CD8-positive, alpha-beta memory T cell (primary cell): ENCODE data around the gene PDE8B. TPM values are rescaled to one million over a fixed set of nuclear protein-coding genes. Genes with fewer than 3 reads are reported as not detected.

Experiments used
- CTCF ChIA-PET: fragments of 350-600 bp; sonication (Branson Sonifier 250); formaldehyde crosslinking; loops from one replicate; lab custom pipeline; 2021; ENCODE audit warnings: antibody characterized with exemption; lab: Charles Lee
- POLR2A ChIA-PET: fragments of 350-600 bp; sonication (Branson Sonifier 250); formaldehyde crosslinking; loops from one replicate; lab custom pipeline; 2021; ENCODE audit warnings: antibody characterized with exemption; lab: Charles Lee
- DNase-seq, 5 donors: peaks; one replicate each; pipeline versions ENCODE4 v3.0.0 to v3.0.0-alpha.2; 2020 to 2022; ENCODE audit warnings: mixed read lengths in 1 of 5
- H3K27ac ChIP-seq: one replicate; pipeline ENCODE4 v1.7.0; 2013; ENCODE audit warnings: low read depth, mild to moderate bottlenecking, low read length, moderate library complexity
- H3K27me3 ChIP-seq: 2 replicates; pipeline ENCODE4 v1.7.0; 2013; ENCODE audit warnings: low read length, mild to moderate bottlenecking; ENCODE audit not compliant: insufficient read depth, poor library complexity, severe bottlenecking
- H3K36me3 ChIP-seq: 2 replicates; pipeline ENCODE4 v1.7.0; 2013; ENCODE audit warnings: mild to moderate bottlenecking, low read length, moderate library complexity; ENCODE audit not compliant: insufficient read depth
- H3K4me1 ChIP-seq: 2 replicates; pipeline ENCODE4 v1.7.0; 2013; ENCODE audit warnings: mild to moderate bottlenecking, low read length, moderate library complexity; ENCODE audit not compliant: insufficient read depth
- H3K4me3 ChIP-seq: 2 replicates; pipeline ENCODE4 v1.7.0; 2013; ENCODE audit warnings: mild to moderate bottlenecking, low read length
- H3K9me3 ChIP-seq: 2 replicates; pipeline ENCODE4 v1.7.0; 2013; ENCODE audit warnings: mild to moderate bottlenecking, low read length
- H3K27ac Mint-ChIP-seq, 8 donors: one replicate each; pipeline ENCODE4 v1.8.0; 2020 to 2021; ENCODE audit warnings: mixed read lengths in 8 of 8, mild to moderate bottlenecking in 6 of 8, inconsistent platforms in 3 of 8, moderate library complexity in 3 of 8
- H3K27me3 Mint-ChIP-seq, 2 donors: one replicate each; pipeline ENCODE4 v1.8.0; 2020 to 2021; ENCODE audit warnings: mixed read lengths in 2 of 2, mild to moderate bottlenecking in 1 of 2, moderate library complexity in 1 of 2
- H3K36me3 Mint-ChIP-seq, 3 donors: one replicate each; pipeline ENCODE4 v1.8.0; 2020 to 2021; ENCODE audit warnings: mixed read lengths in 3 of 3, inconsistent platforms in 1 of 3, mild to moderate bottlenecking in 1 of 3
- H3K4me1 Mint-ChIP-seq, 3 donors: one replicate each; pipeline ENCODE4 v1.8.0; 2020 to 2021; ENCODE audit warnings: mixed read lengths in 3 of 3, inconsistent platforms in 1 of 3, mild to moderate bottlenecking in 1 of 3
- H3K4me3 Mint-ChIP-seq, 7 donors: one replicate each; pipeline ENCODE4 v1.8.0; 2020 to 2021; ENCODE audit warnings: mixed read lengths in 7 of 7, mild to moderate bottlenecking in 6 of 7, moderate library complexity in 4 of 7, inconsistent platforms in 2 of 7
- H3K9me3 Mint-ChIP-seq, 5 donors: one replicate each; pipeline ENCODE4 v1.8.0; 2020 to 2022; ENCODE audit warnings: mixed read lengths in 5 of 5, mild to moderate bottlenecking in 3 of 5, moderate library complexity in 2 of 5, inconsistent platforms in 1 of 5
- polyA plus RNA-seq: library from polyadenylated mRNA; unstranded; fragments of 300-500 nt; fragmentation: Illumina TruSeq; gene quantifications from one replicate; pipeline ENCODE4 v1.2.3, GENCODE V29; 2021
- total RNA-seq, 2 experiments: library from RNA; stranded (reverse); gene quantifications; one replicate each; pipeline ENCODE4 v1.2.3, GENCODE V29; 2021

Gene PDE8B
- total and polyA plus RNA-seq, 3 experiments from 2014 or later = 0.07 TPM; not detected in 2

DNA sequence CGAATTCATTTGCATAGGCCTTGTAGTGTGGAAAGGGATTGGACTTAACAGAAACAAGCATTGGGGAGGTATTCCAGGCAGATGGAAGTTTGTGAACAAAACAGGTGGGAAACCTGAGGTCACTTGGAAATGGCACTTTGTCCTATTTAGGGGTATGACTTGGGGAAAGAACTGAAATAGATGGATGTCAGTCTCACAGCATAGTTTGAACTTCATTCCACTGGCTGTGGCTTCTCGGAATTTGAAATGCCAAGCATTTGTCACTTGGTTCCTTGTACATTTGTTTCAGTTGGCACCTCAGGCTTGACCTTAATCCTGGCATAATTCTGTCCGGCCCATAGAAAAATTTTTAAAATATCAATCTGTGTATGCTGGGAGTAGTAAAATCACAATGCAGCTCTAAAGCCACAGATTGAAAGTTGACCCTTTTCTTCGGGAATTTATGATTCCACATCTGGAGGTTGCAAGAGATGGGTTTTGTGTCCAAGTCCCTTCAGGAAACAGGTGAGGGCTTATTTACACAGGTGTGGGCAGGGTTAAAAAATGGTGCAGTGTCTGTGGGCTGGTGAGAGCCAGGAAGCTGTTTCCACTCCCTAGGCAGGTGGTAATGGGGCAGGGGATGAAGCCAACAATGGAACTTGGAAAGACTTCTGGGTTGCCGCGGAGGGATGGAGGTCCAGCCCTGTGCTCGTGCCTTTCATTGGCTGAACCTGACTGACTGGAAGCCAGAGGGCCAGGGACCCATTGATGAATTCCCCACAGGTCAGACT is 39.2 kb upstream of the PDE8B start:
- DNase-seq = no peak
- Mint-ChIP-seq H3K27ac (no peak overlapping the region), H3K4me3 (no peak overlapping the region), H3K36me3 (no peaks in the 10 kb centered on the region), H3K9me3 (no peaks in the 10 kb centered on the region), H3K4me1 (no peaks in the 10 kb centered on the region), H3K27me3 (peaks cover 7 to 24% of the 10 kb centered on the region in 2 donors)
- H3K9me3 ChIP-seq = no peaks in the 10 kb centered on the region
- H3K27me3 ChIP-seq = peaks cover 5% of the 10 kb centered on the region
- H3K36me3 ChIP-seq = no peaks in the 10 kb centered on the region
- no peak overlapping the region for H3K4me3 ChIP-seq
- CTCF ChIA-PET = no interaction called here
- H3K4me1 ChIP-seq = no peaks in the 10 kb centered on the region
- H3K27ac ChIP-seq = no peak overlapping the region
- POLR2A ChIA-PET = no interaction called here

GRCh38 chr5:77172713-77173328 is 37.7 kb upstream of the PDE8B start:
- H3K9me3 Mint-ChIP-seq = no peaks in the 10 kb centered on the region
- H3K4me3 Mint-ChIP-seq = no peak overlapping the region
- no peaks in the 10 kb centered on the region for H3K4me1 ChIP-seq
- no peak overlapping the region for H3K27ac Mint-ChIP-seq
- no peaks in the 10 kb centered on the region for H3K4me1 Mint-ChIP-seq
- H3K27me3 ChIP-seq = peaks cover 5% of the 10 kb centered on the region
- POLR2A ChIA-PET = no interaction called here
- no peaks in the 10 kb centered on the region for H3K9me3 ChIP-seq
- H3K4me3 ChIP-seq = no peak overlapping the region
- CTCF ChIA-PET = no interaction called here
- DNase-seq = no peak
- peaks cover 7 to 28% of the 10 kb centered on the region in 2 donors for H3K27me3 Mint-ChIP-seq
- no peaks in the 10 kb centered on the region for H3K36me3 Mint-ChIP-seq
- no peak overlapping the region for H3K27ac ChIP-seq
- no peaks in the 10 kb centered on the region for H3K36me3 ChIP-seq

GRCh38 chr5:77174526-77174925 is 36.0 kb upstream of the PDE8B start:
- no peaks in the 10 kb centered on the region for H3K9me3 ChIP-seq
- H3K4me1 ChIP-seq = no peaks in the 10 kb centered on the region
- ChIA-PET POLR2A (no interaction called here), CTCF (no interaction called here)
- no peak overlapping the region for H3K4me3 Mint-ChIP-seq
- H3K4me1 Mint-ChIP-seq = no peaks in the 10 kb centered on the region
- H3K4me3 ChIP-seq = no peak overlapping the region
- no peaks in the 10 kb centered on the region for H3K36me3 ChIP-seq
- no peaks in the 10 kb centered on the region for H3K9me3 Mint-ChIP-seq
- no peak overlapping the region for H3K27ac ChIP-seq
- H3K27me3 ChIP-seq = peaks cover 5% of the 10 kb centered on the region
- no peak overlapping the region for H3K27ac Mint-ChIP-seq
- no peaks in the 10 kb centered on the region for H3K36me3 Mint-ChIP-seq
- peaks cover 6 to 25% of the 10 kb centered on the region in 2 donors for H3K27me3 Mint-ChIP-seq
- no peak for DNase-seq

- H3K27ac ChIP-seq = no peak overlapping the region
- Mint-ChIP-seq H3K36me3 (no peaks in the 10 kb centered on the region), H3K4me3 (no peak overlapping the region), H3K27ac (no peak overlapping the region), H3K27me3 (peaks cover 10 to 24% of the 10 kb centered on the region in 2 donors), H3K4me1 (peaks cover 0 to 3% (median 0%) of the 10 kb centered on the region in 3 donors), H3K9me3 (no peaks in the 10 kb centered on the region)
- peaks cover 5% of the 10 kb centered on the region for H3K27me3 ChIP-seq
- no peak overlapping the region for H3K4me3 ChIP-seq
- ChIA-PET POLR2A (no interaction called here), CTCF (no interaction called here)
- DNase-seq = no peak
- H3K36me3 ChIP-seq = no peaks in the 10 kb centered on the region
- H3K4me1 ChIP-seq = no peaks in the 10 kb centered on the region
- H3K9me3 ChIP-seq = no peaks in the 10 kb centered on the region
Observed at GRCh38 chr5:77175231-77175630, 35.2 kb upstream of the PDE8B start.

DNA sequence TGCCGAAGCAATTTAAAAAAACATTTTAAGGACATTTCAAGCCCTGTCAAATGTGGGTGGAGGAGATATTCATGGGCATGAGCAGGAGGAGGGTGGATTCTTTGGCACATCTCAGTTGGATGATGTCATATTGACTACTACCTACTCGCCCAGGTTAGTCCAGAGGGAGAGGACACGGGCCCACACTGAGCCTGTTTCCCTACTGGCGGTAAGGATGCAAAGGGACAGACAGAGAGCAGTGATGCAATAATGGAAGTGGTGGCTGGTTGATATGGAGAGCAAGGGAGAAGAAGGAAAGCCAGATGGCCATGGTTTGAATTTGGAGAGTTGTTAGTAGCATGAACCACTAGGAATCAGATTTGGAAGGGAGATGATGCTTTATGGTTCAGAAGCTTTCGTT is 34.1 kb upstream of the PDE8B start:
- Histone ChIP-seq H3K27me3 (peaks cover 5% of the 10 kb centered on the region), H3K4me1 (no peaks in the 10 kb centered on the region), H3K4me3 (no peak overlapping the region), H3K27ac (no peak overlapping the region), H3K9me3 (no peaks in the 10 kb centered on the region), H3K36me3 (no peaks in the 10 kb centered on the region)
- Mint-ChIP-seq H3K36me3 (no peaks in the 10 kb centered on the region), H3K27me3 (peaks cover 12 to 30% of the 10 kb centered on the region in 2 donors), H3K4me1 (peaks cover 0 to 3% (median 3%) of the 10 kb centered on the region in 3 donors), H3K27ac (no peak overlapping the region), H3K4me3 (no peak overlapping the region), H3K9me3 (no peaks in the 10 kb centered on the region)
- DNase-seq = no peak
- POLR2A ChIA-PET = no interaction called here
- CTCF ChIA-PET = no interaction called here

DNA sequence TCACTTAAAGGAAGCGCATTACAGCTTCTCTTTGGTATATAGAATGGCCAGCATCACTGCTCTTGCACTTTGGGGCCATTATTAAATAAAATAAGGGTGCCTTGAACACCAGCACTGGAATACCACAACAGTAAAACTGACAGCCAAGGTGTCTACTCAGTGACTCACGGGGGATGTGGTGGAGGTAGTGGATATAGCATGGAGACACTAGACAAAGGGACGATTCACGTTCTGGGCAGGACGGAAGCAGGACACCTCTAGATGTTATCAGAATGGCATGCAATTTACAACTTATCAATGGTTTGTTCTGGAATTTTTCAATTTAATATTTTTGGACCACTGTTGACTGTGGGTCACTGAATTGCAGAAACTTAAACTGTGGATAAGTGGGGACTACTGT is 32.9 kb upstream of the PDE8B start:
- Mint-ChIP-seq H3K36me3 (no peaks in the 10 kb centered on the region), H3K9me3 (no peaks in the 10 kb centered on the region), H3K4me3 (no peak overlapping the region), H3K27me3 (peaks cover 22 to 41% of the 10 kb centered on the region in 2 donors), H3K27ac (no peak overlapping the region), H3K4me1 (peaks cover 0 to 3% (median 3%) of the 10 kb centered on the region in 3 donors)
- Histone ChIP-seq H3K27me3 (no peaks in the 10 kb centered on the region), H3K4me3 (no peak overlapping the region), H3K27ac (no peak overlapping the region), H3K4me1 (no peaks in the 10 kb centered on the region), H3K9me3 (no peaks in the 10 kb centered on the region), H3K36me3 (no peaks in the 10 kb centered on the region)
- ChIA-PET POLR2A (no interaction called here), CTCF (no interaction called here)
- no peak for DNase-seq

DNA sequence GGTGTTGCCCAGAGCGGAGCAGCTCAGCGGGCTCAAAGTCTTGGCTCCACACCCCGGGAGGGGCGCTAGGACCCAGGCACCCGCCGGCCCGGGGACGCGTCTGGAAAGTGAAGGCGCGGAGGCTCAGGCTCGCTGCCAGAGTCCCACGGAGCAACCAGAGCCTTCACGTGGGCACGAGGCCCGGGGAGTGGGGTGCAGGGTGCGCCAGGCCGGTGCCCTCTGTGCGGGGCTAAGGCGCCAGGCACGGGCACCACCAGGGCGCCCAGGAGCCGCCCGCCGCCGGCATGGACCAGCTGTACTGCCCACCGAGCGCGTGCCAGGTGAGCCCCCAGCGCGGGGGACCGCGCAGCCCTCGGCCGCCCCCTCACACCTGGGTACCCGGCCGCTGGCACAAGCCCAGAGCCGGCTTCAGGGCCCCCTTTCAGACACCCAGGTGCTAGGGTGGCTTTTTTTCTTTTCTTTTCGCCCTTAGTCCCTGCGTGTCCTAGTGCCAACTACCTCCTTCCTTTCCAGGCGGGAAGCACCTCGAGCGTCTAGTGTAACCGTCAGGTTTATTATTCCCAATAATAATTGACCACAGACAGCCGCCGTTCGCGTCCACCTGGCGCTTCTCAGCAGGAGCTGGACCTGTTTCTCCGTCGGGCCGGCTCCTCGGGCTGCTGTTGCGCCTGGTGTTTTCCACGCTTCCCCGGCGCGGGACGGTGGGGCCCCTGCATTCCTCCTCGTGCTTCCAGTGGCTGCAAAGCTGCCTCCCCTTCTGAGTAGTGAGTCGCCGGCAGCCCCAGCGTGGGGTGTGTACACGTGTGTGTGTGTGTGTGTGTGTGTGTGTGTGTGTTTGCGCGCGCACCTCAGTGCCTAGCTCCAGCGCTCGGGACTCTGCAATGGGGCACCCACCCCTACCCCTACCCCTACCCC is 30.1 kb upstream of the PDE8B start:
- no peak overlapping the region for H3K4me3 ChIP-seq
- Mint-ChIP-seq H3K27ac (no peak overlapping the region), H3K4me1 (peaks cover 0 to 3% (median 3%) of the 10 kb centered on the region in 3 donors), H3K27me3 (peaks cover 24 to 59% of the 10 kb centered on the region in 2 donors), H3K9me3 (peaks cover 0 to 7% (median 3%) of the 10 kb centered on the region in 5 donors), H3K4me3 (no peak overlapping the region), H3K36me3 (no peaks in the 10 kb centered on the region)
- ChIA-PET POLR2A (no interaction called here), CTCF (no interaction called here)
- H3K27me3 ChIP-seq = no peaks in the 10 kb centered on the region
- no peaks in the 10 kb centered on the region for H3K9me3 ChIP-seq
- no peak for DNase-seq
- no peaks in the 10 kb centered on the region for H3K4me1 ChIP-seq
- H3K36me3 ChIP-seq = no peaks in the 10 kb centered on the region
- H3K27ac ChIP-seq = no peak overlapping the region

DNA sequence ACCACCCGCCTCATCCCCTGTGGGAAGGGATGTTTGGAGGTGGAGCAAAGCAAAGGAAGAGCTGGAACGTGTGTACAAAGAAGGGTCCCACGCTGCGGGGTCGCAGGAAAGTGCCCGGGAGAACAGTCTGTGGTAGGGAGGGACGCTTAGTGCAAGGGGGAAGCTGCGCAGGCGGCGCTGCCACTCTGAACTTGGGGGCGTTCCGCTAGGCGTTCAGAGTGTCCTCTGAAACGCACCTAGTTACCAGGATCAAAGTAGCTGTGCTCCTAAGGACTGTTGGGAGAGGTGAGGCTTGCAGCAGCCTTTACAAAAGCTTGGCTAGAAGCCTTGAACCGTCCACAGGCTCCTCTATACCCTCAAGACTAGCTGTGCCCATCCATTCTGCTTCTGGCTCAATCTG is 29.3 kb upstream of the PDE8B start:
- Mint-ChIP-seq H3K9me3 (peaks cover 0 to 7% (median 3%) of the 10 kb centered on the region in 5 donors), H3K4me3 (no peak overlapping the region), H3K4me1 (peaks cover 0 to 3% (median 3%) of the 10 kb centered on the region in 3 donors), H3K27me3 (peaks cover 26 to 59% of the 10 kb centered on the region in 2 donors), H3K27ac (peak overlapping the region in 1 of 8 donors; percentile 88), H3K36me3 (no peaks in the 10 kb centered on the region)
- no peak for DNase-seq
- CTCF ChIA-PET = no interaction called here
- POLR2A ChIA-PET = no interaction called here
- no peaks in the 10 kb centered on the region for H3K9me3 ChIP-seq
- H3K36me3 ChIP-seq = no peaks in the 10 kb centered on the region
- no peaks in the 10 kb centered on the region for H3K27me3 ChIP-seq
- no peak overlapping the region for H3K4me3 ChIP-seq
- no peaks in the 10 kb centered on the region for H3K4me1 ChIP-seq
- no peak overlapping the region for H3K27ac ChIP-seq
